Measurements from ENCODE around the gene CYB561D2. TPM values are rescaled to one million over a fixed set of nuclear protein-coding genes. Genes with fewer than 3 reads are reported as not detected.
"Not testable (repeated sequence)": the region's sequence is repeated elsewhere in the genome, so short reads cannot be mapped to it uniquely, and the experiment has no call there.

The CYB561D2 gene
- 37.9 and 42.3 TPM in 2 replicates for total RNA-seq (2014; rRNA removed)
- polyA plus RNA-seq (2012) = 31.2 TPM

DNA sequence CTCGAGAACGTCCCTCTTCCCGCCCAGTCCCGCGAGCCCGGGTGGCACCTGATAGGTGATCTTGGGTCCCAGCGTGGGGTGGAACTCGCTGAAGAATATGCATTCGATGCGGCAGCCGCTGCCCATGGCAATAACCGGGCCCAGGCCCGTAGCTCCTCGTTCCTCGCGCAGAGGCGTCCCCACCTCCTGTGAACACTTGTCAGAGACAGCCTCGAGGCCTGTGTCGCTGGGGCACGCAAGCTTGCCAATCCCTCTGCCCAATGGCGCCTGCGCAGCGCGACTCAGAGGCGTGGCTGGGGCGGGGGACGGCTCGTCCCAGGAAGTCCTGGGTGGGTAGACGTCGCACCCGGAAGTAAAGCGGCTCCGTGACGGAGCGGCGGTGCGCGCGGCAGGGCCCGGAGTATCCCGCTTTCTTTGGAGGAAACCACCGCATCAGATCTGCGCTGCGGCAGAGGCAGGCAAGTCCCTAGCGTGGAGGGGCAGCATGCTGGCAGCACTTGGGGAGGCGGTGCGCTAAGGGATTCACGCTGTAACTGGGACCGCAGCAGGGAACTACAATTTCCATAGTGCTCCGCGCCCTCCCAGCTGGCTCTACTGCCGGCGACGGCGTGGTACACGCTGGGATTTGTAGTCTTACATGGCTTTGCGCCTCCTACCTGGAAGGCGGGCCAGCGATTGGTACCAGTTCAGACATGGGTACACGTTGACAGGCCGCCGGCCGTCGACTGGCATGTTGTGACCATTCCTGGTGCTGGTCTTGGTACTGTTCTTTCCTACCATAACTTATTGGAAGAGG, at the start of gene CYB561D2, which contains the start of gene NPRL2:
Gene CYB561D2 (plus strand): TSS at position 336 of the 796 bp plus-strand sequence. CDS start 572 bp downstream, outside the sequence.
Gene NPRL2 (minus strand): TSS at position 249 of the 796 bp plus-strand sequence. CDS start 123 bp downstream, at position 126.
- peak; percentile 89 for DNase-seq (ENCODE audit: low read depth)

- DNase-seq (ENCODE audit: low read depth) = no peak
Observed at GRCh38 chr3:50302095-50303012, 48.3 kb upstream of the CYB561D2 start.

GRCh38 chr3:50303013-50303815, 47.4 kb upstream of the CYB561D2 start, which contains the start of gene HYAL1:
HYAL1 (minus strand) TSS chr3:50303574; CDS start chr3:50302956, 618 bp downstream.
- DNase-seq (ENCODE audit: low read depth) = no peak

DNA sequence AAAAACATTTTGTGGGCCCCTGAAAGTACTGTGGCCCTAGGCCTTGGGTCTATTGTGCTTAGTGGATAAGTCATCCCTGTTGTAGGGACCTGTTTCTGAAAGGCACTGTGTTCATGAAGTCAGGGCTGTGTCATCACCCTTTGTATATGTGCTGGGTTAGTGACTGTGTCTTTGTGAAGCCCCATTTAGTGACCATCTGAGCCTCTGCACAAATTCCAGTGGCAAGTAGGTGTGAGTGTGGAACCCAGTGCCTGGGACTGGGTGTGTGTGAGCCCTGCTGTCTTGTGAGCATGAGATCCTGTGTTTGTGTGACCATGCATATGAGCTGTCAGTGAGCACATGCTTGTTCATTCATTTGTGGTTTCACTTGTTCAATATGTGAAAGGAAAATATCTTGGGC, 46.1 kb upstream of the CYB561D2 start:
- DNase-seq (ENCODE audit: low read depth) = peak; percentile 16

GRCh38 chr3:50312041-50312440, 38.6 kb upstream of the CYB561D2 start:
- not testable (repeated sequence) for DNase-seq (ENCODE audit: low read depth)

DNA sequence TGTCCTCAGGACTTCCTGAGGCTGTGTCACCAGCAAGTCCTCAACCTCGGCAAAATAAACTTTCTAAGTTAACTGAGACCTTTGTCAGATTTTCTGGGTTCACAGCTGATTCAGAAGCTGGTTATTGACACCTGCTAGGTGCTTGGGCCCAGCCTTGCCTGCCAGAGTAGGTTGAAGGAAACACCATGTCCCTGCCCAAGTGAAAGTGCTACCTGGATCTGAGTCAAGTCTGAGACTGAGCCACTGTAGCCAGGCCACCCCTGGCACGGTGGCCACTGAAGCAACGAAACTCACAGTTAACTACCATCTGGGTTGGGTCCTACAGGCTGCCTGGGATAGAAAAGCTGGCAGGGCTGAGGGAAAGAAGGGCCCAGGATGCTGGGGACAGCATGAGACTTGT, 36.3 kb upstream of the CYB561D2 start:
- no peak for DNase-seq (ENCODE audit: low read depth)

- DNase-seq (ENCODE audit: low read depth) = no peak
Observed at GRCh38 chr3:50314816-50315215, 35.8 kb upstream of the CYB561D2 start.

GRCh38 chr3:50316657-50317242, 33.9 kb upstream of the CYB561D2 start:
- DNase-seq (ENCODE audit: low read depth) = no peak

- DNase-seq (ENCODE audit: low read depth) = no peak
Observed at GRCh38 chr3:50317300-50317699, 33.4 kb upstream of the CYB561D2 start.

DNA sequence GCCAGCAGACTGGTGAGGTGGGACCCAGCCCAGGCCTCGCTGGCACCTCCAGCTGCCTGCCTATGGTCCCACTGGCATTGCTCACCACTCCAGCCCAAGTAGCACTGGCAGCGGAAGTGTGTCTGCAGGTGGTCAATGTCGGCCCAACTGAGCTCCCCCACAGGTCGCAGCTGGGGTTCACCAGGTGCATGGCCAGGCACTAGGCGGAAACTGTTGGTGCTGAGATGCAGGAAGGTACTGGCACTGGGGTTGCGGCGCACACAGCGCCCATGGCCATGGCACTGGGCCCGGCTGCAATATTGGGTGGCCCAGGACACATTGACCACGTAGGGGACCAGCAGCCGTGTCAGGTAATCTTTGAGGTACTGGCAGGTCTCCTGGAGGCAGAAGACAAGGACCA, 32.5 kb upstream of the CYB561D2 start:
- DNase-seq (ENCODE audit: low read depth) = no peak

GRCh38 chr3:50318615-50319014, 32.0 kb upstream of the CYB561D2 start:
- no peak for DNase-seq (ENCODE audit: low read depth)

DNA sequence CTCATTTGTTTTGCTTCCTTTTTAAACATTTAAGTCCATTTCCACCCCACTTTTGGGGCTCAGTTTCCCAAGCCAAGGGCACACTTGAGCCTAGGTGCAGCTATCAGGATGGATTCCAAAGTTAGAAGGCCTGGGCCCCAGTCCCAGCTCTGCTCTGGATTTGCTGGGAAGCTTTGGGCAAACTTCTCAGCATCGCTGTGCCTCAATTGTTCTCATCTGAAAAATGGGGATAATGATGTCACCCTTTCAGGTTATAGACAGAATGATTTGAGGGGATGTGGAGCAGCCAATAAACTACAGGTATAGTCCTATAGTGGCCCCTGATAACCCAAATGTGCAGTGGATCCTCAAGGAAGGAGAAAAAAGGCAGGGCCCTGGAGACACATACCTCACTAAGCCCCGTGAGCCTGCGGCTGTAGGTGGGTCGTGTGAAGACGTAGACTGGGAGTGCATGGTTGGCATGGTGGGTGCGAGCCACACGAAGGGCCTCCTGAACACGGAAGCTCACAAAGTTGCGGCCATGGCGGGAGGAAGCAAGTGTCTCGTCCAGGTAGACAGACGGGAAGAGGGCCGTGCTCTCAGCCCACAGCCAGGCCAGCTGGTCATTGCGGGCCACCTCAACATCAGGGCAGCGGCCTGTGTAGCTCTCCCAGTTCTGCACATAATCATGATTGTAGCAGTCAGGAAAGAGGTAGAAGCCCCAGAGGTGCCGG, 31.3 kb upstream of the CYB561D2 start:
- no peak for DNase-seq (ENCODE audit: low read depth)

DNA sequence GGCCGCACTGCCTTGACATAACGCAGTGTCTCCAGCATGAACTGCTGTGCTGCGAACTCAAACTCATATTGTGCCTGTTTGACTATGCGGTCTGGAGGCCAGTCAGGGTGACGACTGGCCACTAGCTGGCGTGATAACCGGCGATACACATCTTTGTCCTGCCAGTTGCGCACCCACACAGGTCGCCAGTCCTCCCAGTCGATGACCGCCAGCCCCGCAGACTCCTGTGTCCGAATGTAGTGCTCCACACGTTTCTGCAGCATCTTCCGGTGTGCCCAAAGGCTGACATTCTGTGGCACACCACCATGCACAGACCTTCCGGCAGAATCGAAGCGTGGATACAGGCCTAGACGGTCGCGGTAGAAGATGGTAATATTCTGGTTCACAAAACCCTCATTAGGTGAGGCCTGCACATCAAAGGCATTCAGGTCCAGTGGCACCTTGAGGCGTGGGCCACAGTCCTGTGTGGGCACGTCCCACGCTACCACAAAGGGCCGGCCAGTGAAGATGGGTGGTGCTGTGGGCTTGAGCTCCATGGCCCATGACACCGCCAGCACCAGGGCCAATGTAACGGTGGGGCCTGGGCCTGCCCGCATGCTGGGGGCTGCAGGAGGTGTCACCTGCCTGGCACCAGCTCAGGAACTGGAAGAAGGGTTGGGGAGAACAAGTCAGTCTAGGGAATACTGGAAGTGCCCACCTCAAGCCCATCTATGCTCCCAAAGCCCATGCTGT, 30.6 kb upstream of the CYB561D2 start:
- DNase-seq (ENCODE audit: low read depth) = no peak

DNA sequence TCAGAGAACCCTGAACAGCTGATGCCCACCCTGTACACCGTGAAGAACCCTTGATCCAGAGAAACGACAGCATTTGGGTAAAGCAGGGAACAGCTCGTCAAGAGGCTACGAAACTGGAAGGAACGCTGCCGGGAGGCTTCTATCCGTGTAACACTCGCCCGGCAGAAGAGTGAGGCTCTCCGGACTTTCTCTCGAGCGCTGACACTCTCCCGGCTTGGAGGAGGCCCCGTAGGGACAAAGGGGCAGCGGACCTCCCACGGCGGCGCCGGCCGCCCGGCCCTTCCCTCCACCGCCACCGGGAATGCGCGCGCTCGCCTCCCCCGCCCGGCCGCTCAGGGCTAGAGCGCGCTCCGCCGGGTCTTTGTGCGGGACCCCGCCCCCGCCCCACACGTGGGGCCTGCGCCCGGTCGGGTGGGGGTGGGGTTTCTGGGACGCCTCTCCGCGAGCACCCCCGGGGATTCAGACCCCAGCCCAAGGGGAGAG, 29.8 kb upstream of the CYB561D2 start:
- peak; percentile 63 for DNase-seq (ENCODE audit: low read depth)

GRCh38 chr3:50321336-50322114, 29.1 kb upstream of the CYB561D2 start:
- peak; percentile 85 for DNase-seq (ENCODE audit: low read depth)

DNA sequence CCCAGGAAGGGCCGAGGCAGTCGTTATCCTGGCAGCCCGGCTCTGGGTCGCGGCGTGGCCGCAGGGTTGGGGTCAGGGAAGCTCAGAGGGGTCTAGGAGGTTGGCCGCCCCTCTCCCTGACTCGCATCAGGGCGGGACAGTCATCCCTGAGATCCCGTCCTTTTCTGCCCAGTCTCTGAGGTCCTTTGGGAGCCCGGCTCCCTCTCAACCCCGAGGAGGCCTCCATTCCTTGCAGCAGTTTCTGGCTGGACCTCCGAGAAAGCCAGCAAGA, 28.6 kb upstream of the CYB561D2 start:
- DNase-seq (ENCODE audit: low read depth) = no peak

DNA sequence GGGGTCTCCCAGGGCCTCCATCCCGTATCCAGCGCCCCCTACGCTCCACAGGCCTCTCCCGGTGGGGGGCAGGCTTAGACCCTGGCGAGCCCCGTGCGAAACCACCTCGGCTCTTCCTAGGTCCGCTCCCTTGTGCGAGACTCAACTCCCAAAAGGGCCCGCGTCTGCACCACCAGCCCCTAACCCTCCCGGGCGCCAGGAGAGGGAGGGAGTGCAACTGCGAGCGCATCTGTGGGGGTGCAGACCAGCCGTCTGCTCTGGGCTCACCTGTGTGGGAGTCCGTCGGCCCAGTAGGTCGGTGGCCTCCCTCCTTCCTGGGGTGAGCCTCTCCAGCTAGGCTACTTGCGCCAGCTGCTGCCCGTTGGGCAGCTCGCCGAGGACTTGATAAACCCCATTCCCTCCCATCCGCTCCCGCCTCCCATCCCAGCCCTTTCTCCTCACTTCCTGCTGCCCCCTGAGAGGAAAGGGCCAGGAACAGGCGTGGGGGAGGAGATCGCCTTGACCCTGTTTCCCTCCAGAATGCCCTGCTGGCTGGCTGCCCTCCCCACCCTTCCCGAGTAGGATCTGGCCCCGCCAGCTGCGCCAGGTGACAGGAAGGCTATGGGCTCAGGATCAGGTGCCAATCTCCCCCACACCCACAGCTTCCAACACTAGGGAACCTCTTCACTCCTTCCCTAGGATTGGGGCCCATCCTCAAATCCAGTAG, 28.1 kb upstream of the CYB561D2 start, which contains the start of gene HYAL2:
Gene HYAL2 (minus strand): TSS at position 360 of the 706 bp plus-strand sequence. CDS start 2,256 bp downstream, outside the sequence.
- no peak for DNase-seq (ENCODE audit: low read depth)

DNA sequence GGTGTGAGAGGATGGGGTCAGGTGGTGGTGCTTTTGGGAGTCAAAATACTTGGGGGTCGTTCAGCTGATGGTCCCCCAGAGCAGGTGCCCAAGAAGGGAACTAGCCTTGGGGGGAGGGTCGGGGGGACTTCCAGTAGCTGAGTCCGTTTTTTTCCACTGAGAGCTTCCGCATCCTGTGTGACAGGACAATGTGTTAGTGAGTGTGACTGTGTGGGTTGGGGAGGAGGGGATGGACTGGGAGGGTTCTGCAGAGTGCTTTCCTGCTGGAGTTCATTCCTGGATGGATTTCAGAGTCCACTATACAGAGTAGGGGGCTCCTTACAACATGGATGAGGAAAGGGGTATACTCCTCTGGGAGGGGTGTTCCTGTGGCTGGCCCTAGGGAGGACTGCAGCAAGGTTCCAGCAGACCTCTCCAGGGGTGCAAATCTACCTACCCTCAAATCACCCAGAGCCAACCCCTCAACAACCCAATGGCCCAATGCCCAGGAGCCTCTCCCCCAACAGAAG, 27.5 kb upstream of the CYB561D2 start:
- no peak for DNase-seq (ENCODE audit: low read depth)
